BJ (cell line): ENCODE results near the gene SYNJ2. TPM values are rescaled to one million over a fixed set of nuclear protein-coding genes. Genes with fewer than 3 reads are reported as not detected.
A peak's percentile ranks its signal among the peaks of the same experiment; 100 is the strongest.

Source experiments
- CTCF ChIA-PET: fragments of 350-600 bp; formaldehyde crosslinking; extraction: SDS; loops from one replicate; lab custom pipeline; 2021; ENCODE audit warnings: antibody characterized with exemption, inconsistent platforms; lab: Yijun Ruan, JAX
- POLR2A ChIA-PET: fragments of 300-600 bp; sonication (Branson Sonifier 250); formaldehyde crosslinking; extraction: SDS; loops from one replicate; lab custom pipeline; 2021; ENCODE audit warnings: antibody characterized with exemption; lab: Charles Lee
- DNase-seq: peaks from one replicate; pipeline ENCODE4 v3.0.0-alpha.2; 2011; ENCODE audit warnings: low read depth
- H3K27me3 ChIP-seq: 2 replicates; pipeline ENCODE4 v1.6.0; 2011; ENCODE audit warnings: low read length; ENCODE audit not compliant: control insufficient read depth, insufficient read depth
- H3K36me3 ChIP-seq: 2 replicates; pipeline ENCODE4 v1.5.1; 2011; ENCODE audit warnings: low read length; ENCODE audit not compliant: control insufficient read depth, insufficient read depth
- H3K4me3 ChIP-seq: 2 replicates; pipeline ENCODE4 v1.5.1; 2011; ENCODE audit warnings: low read depth, mild to moderate bottlenecking, control low read depth, low read length
- polyA plus RNA-seq: library from polyadenylated mRNA; depleted of rRNA; stranded (reverse); fragments of >200 nt; gene quantifications from 2 replicates; pipeline ENCODE4 v1.2.3, GENCODE V29; 2011
- TF ChIP-seq, protein P1 (sequence below): IDR thresholded peaks from 2 replicates; pipeline ENCODE4 v1.5.1; 2011; ENCODE audit warnings: low read depth, mild to moderate bottlenecking, control low read depth, inconsistent platforms, low read length, moderate library complexity; ENCODE audit not compliant: insufficient read depth

SYNJ2 gene
- polyA plus RNA-seq, 1 experiment: 29.9 TPM

DNA sequence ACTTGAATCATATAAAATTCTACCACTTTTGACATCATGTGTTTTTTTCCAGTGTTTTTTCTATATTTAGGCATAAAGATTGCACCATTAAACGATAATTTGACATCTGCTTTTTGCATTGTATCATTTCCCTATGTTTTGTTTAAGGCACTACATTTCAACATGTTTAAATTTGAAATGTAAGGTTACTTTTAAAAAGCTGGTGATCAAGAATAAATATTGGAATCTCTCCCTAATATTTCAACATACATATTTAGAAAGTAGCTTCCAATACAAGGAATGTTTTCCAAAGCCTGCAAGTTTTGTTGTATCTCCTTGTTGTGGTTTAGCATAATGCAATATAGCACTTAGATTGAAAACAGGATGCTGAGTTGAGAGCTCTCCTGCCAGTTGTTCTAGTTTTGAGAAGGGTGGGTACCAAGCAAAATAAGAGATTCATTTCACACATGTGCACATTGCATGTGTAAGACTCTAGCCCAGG is 76.5 kb downstream of the SYNJ2 start:
- peaks cover 18% of the 10 kb centered on the region for H3K36me3 ChIP-seq
- POLR2A ChIA-PET: no interaction called here
- CTCF ChIA-PET: interaction anchor here (0.8 to 1.7 kb wide), 5 partner anchors 14 to 300 kb away, joined by 3 to 7 read pairs (median 4); no protein-coding TSS in a partner anchor
- H3K27me3 ChIP-seq: no peaks in the 10 kb centered on the region
- H3K4me3 ChIP-seq: no peak overlapping the region
- TF ChIP-seq, protein P1, sequence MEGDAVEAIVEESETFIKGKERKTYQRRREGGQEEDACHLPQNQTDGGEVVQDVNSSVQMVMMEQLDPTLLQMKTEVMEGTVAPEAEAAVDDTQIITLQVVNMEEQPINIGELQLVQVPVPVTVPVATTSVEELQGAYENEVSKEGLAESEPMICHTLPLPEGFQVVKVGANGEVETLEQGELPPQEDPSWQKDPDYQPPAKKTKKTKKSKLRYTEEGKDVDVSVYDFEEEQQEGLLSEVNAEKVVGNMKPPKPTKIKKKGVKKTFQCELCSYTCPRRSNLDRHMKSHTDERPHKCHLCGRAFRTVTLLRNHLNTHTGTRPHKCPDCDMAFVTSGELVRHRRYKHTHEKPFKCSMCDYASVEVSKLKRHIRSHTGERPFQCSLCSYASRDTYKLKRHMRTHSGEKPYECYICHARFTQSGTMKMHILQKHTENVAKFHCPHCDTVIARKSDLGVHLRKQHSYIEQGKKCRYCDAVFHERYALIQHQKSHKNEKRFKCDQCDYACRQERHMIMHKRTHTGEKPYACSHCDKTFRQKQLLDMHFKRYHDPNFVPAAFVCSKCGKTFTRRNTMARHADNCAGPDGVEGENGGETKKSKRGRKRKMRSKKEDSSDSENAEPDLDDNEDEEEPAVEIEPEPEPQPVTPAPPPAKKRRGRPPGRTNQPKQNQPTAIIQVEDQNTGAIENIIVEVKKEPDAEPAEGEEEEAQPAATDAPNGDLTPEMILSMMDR: no peak
- DNase-seq: no peak

DNA sequence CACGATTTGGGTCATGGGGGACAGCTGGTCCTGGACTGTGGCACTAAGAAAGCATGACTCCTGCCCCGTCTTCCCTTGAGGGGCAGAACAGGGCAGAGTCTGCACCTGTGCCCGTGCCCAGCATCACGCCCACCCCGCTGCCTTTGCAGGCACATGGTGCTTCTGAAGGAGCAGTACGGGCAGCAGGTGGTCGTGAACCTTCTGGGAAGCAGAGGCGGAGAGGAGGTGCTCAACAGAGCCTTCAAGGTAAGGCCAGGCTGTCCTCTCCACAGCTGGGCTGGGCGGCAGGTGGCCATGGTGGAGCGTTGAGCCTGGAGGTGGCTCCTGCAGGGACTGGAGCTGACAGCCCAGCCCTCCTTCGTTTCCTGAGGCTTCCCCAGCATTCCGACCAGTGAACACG is 77.4 kb downstream of the SYNJ2 start:
- ChIA-PET POLR2A (no interaction called here), CTCF (interaction anchor here (4.8 kb wide), 1 partner anchor 12 kb away, joined by 23 read pairs; no protein-coding TSS in a partner anchor)
- TF ChIP-seq, protein P1: no peak
- peaks cover 23% of the 10 kb centered on the region for H3K36me3 ChIP-seq
- no peak overlapping the region for H3K4me3 ChIP-seq
- DNase-seq: no peak
- no peaks in the 10 kb centered on the region for H3K27me3 ChIP-seq

DNA sequence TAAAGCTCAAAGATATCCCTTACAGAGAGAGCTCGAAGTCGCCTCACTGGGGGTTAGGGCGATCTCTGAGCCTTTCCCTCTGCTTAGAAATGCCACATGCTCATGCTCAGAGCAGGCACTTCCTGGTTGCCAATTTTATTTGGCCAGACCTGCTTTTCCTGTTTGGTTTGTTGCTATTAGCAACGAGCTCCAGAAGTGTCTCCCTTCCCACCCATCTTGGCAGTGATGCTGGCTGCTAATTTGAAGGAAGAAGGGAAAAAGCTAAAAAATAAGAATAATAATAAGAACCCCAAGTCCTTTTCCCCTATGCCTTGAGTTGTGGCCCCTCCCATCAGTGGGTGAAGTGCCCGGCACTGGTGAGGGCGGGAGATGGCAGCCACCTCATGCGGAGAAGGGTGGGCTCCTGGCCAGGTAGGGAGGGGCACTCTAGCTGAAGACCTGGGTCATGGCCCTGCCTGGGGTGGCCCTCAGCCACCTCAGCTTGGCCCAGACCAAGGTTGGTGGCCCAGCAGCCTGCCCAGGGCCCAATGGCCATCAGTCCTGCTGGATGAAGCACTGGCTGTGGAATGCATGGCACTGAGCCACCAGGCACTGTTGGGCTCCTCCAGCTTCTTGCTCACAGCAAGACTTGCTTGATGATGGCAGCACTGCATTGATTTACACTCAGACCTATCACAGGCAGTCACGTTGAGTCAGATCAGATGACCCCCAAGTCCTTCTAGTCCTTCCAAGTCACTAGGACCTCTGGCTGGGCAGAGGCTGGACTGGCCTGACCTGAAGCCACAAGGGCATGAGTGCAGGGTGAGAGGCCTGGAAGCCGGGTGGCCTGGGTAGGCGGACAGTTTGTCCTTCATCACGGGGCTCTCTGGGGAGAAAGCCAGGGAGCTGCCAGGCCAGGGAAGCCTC is 79.0 kb downstream of the SYNJ2 start:
- H3K36me3 ChIP-seq: peaks cover 30% of the 10 kb centered on the region
- no peak overlapping the region for H3K4me3 ChIP-seq
- H3K27me3 ChIP-seq: no peaks in the 10 kb centered on the region
- ChIA-PET POLR2A (no interaction called here), CTCF (interaction anchor here (0.8 to 4.8 kb wide), 5 partner anchors 11 to 55 kb away, joined by 3 to 23 read pairs (median 3); no protein-coding TSS in a partner anchor)
- TF ChIP-seq, protein P1: no peak
- DNase-seq: peak; percentile 68

DNA sequence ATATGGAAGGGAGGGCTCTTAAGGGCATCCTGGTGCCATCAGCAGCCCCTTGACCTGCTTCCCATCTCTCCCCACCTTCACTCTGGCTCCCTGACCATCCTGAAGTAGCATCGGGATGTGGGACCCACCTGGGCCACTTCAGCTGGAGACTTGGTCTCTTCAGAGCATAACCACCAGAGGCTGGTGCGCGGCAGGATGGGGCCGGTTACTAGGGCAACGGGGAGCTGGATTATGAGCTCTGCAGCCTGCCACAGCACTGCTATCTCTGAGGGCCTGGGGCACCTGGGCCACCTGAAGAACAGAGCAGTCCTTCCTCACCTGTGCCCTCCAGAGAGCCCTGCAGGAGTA is 79.7 kb downstream of the SYNJ2 start:
- Histone ChIP-seq H3K36me3 (peaks cover 27% of the 10 kb centered on the region), H3K27me3 (no peaks in the 10 kb centered on the region), H3K4me3 (no peak overlapping the region)
- ChIA-PET CTCF (interaction anchor here (0.8 to 4.8 kb wide), 4 partner anchors 10 to 56 kb away, joined by 3 to 23 read pairs (median 4); no protein-coding TSS in a partner anchor), POLR2A (no interaction called here)
- DNase-seq: no peak
- TF ChIP-seq, protein P1: no peak
